ENCODE data around the gene NMNAT3. TPM values are rescaled to one million over a fixed set of nuclear protein-coding genes. Genes with fewer than 3 reads are reported as not detected.

Gene NMNAT3
- total and polyA plus RNA-seq, 4 donors = 2.4 to 10.2 (median 3.4) TPM

GRCh38 chr3:139530717-139531116, 147.1 kb downstream of the NMNAT3 start:
- peaks cover 3 to 37% (median 33%) of the 10 kb centered on the region in 5 donors for H3K4me1 ChIP-seq (ENCODE audit: control insufficient read depth in 5 of 5, insufficient read depth in 5 of 5, low read length in 5 of 5)
- DNase-seq (no peak), ATAC-seq (ENCODE audit: insufficient read depth, low FRiP score) (no peak)
- no peak for TF ChIP-seq CTCF (IDR thresholded peaks at IDR 0.05; ENCODE audit: control extremely low read depth, extremely low read depth)
- H3K4me3 ChIP-seq = no peak overlapping the region
- H3K9me3 ChIP-seq (ENCODE audit: control insufficient read depth in 4 of 4, insufficient read depth in 3 of 4, low read length in 3 of 4) = no peaks in the 10 kb centered on the region
- 77 to 79% methylated on average over 2 of the region's 2 CpGs for WGBS, 2 donors
- H3K27me3 ChIP-seq (ENCODE audit: control insufficient read depth in 3 of 3, insufficient read depth in 3 of 3, low read length in 2 of 3) = no peaks in the 10 kb centered on the region
- H3K9ac ChIP-seq (ENCODE audit: insufficient read depth in 1 of 2, low read length in 2 of 2) = no peak overlapping the region
- H3K36me3 ChIP-seq (ENCODE audit: control insufficient read depth in 4 of 4, insufficient read depth in 4 of 4, low read length in 4 of 4) = peaks cover 0 to 31% (median 10%) of the 10 kb centered on the region in 4 donors
- no peak overlapping the region for H3K27ac ChIP-seq (ENCODE audit: low read depth in 1 of 2, low read length in 1 of 2)

GRCh38 chr3:139529662-139530061, 148.1 kb downstream of the NMNAT3 start:
- no peak for TF ChIP-seq CTCF (IDR thresholded peaks at IDR 0.05; ENCODE audit: control extremely low read depth, extremely low read depth)
- no peak for ATAC-seq (ENCODE audit: insufficient read depth, low FRiP score)
- 77 to 86% methylated on average over 4 of the region's 4 CpGs for WGBS, 2 donors

GRCh38 chr3:139528924-139529323, 148.8 kb downstream of the NMNAT3 start:
- H3K4me3 ChIP-seq = no peak overlapping the region
- no peaks in the 10 kb centered on the region for H3K27me3 ChIP-seq (ENCODE audit: control insufficient read depth in 3 of 3, insufficient read depth in 3 of 3, low read length in 2 of 3)
- DNase-seq (no peak), ATAC-seq (ENCODE audit: insufficient read depth, low FRiP score) (no peak)
- TF ChIP-seq CTCF (IDR thresholded peaks at IDR 0.05; ENCODE audit: control extremely low read depth, extremely low read depth) = no peak
- no peak overlapping the region for H3K9ac ChIP-seq (ENCODE audit: insufficient read depth in 1 of 2, low read length in 2 of 2)
- WGBS, 2 donors = 94 to 95% methylated on average over 3 of the region's 3 CpGs
- H3K27ac ChIP-seq (ENCODE audit: low read depth in 1 of 2, low read length in 1 of 2) = no peak overlapping the region
- no peaks in the 10 kb centered on the region for H3K9me3 ChIP-seq (ENCODE audit: control insufficient read depth in 4 of 4, insufficient read depth in 3 of 4, low read length in 3 of 4)
- peaks cover 0 to 31% (median 10%) of the 10 kb centered on the region in 4 donors for H3K36me3 ChIP-seq (ENCODE audit: control insufficient read depth in 4 of 4, insufficient read depth in 4 of 4, low read length in 4 of 4)
- peaks cover 0 to 20% (median 16%) of the 10 kb centered on the region in 5 donors for H3K4me1 ChIP-seq (ENCODE audit: control insufficient read depth in 5 of 5, insufficient read depth in 5 of 5, low read length in 5 of 5)

More at GRCh38 chr3:139529662-139530061, 148.1 kb downstream of the NMNAT3 start:
- H3K9ac ChIP-seq (ENCODE audit: insufficient read depth in 1 of 2, low read length in 2 of 2) = no peak overlapping the region
- H3K9me3 ChIP-seq (ENCODE audit: control insufficient read depth in 4 of 4, insufficient read depth in 3 of 4, low read length in 3 of 4) = no peaks in the 10 kb centered on the region
- DNase-seq = no peak
- H3K27ac ChIP-seq (ENCODE audit: low read depth in 1 of 2, low read length in 1 of 2) = no peak overlapping the region
- H3K36me3 ChIP-seq (ENCODE audit: control insufficient read depth in 4 of 4, insufficient read depth in 4 of 4, low read length in 4 of 4) = peaks cover 0 to 31% (median 10%) of the 10 kb centered on the region in 4 donors
- H3K4me1 ChIP-seq (ENCODE audit: control insufficient read depth in 5 of 5, insufficient read depth in 5 of 5, low read length in 5 of 5) = peaks cover 1 to 27% (median 23%) of the 10 kb centered on the region in 5 donors
- H3K27me3 ChIP-seq (ENCODE audit: control insufficient read depth in 3 of 3, insufficient read depth in 3 of 3, low read length in 2 of 3) = no peaks in the 10 kb centered on the region
- no peak overlapping the region for H3K4me3 ChIP-seq

- Histone ChIP-seq H3K27ac (ENCODE audit: low read depth in 1 of 2, low read length in 1 of 2) (no peak overlapping the region), H3K27me3 (ENCODE audit: control insufficient read depth in 3 of 3, insufficient read depth in 3 of 3, low read length in 2 of 3) (no peaks in the 10 kb centered on the region), H3K4me3 (no peak overlapping the region), H3K9ac (ENCODE audit: insufficient read depth in 1 of 2, low read length in 2 of 2) (no peak overlapping the region), H3K4me1 (ENCODE audit: control insufficient read depth in 5 of 5, insufficient read depth in 5 of 5, low read length in 5 of 5) (peaks cover 0 to 13% (median 10%) of the 10 kb centered on the region in 5 donors), H3K36me3 (ENCODE audit: control insufficient read depth in 4 of 4, insufficient read depth in 4 of 4, low read length in 4 of 4) (peaks cover 0 to 31% (median 10%) of the 10 kb centered on the region in 4 donors), H3K9me3 (ENCODE audit: control insufficient read depth in 4 of 4, insufficient read depth in 3 of 4, low read length in 3 of 4) (no peaks in the 10 kb centered on the region)
- WGBS, 2 donors = 94 to 99% methylated on average over 2 of the region's 2 CpGs
- no peak for DNase-seq
- no peak for TF ChIP-seq CTCF (IDR thresholded peaks at IDR 0.05; ENCODE audit: control extremely low read depth, extremely low read depth)
- no peak for ATAC-seq (ENCODE audit: insufficient read depth, low FRiP score)
Observed at GRCh38 chr3:139528281-139528680, 149.5 kb downstream of the NMNAT3 start.
